Activated T-helper 1 cell treated with anti-CD3 and anti-CD28 coated beads, Interleukin-12 subunit alpha, Interleukin-12 subunit beta, Interleukin-2, Interleukin-4 antibody, amounts not matched to agents 30 ng/mL and 10 ng/mL and 1 ng/mL, durations not matched to agents 14 hours and 24 hours and 36 hours (primary cell): ENCODE measurements around the gene KCNJ1. TPM values are rescaled to one million over a fixed set of nuclear protein-coding genes. Genes with fewer than 3 reads are reported as not detected.

Source experiments
- DNase-seq: peaks from one replicate; pipeline ENCODE4 v3.0.0; 2021; ENCODE audit warnings: low spot score
- H3K27ac Mint-ChIP-seq: one replicate; pipeline ENCODE4 v1.8.0; 2021; ENCODE audit warnings: mild to moderate bottlenecking, mixed read lengths
- H3K27me3 Mint-ChIP-seq: one replicate; pipeline ENCODE4 v1.8.0; 2022; ENCODE audit warnings: mild to moderate bottlenecking, moderate library complexity, mixed read lengths; ENCODE audit not compliant: insufficient read depth
- H3K36me3 Mint-ChIP-seq: one replicate; pipeline ENCODE4 v1.8.0; 2021; ENCODE audit warnings: low read depth, mixed read lengths
- H3K4me1 Mint-ChIP-seq: one replicate; pipeline ENCODE4 v1.8.0; 2021; ENCODE audit warnings: low read depth, mixed read lengths
- H3K4me3 Mint-ChIP-seq: one replicate; pipeline ENCODE4 v1.8.0; 2021; ENCODE audit warnings: mild to moderate bottlenecking, moderate library complexity, mixed read lengths
- H3K9me3 Mint-ChIP-seq: one replicate; pipeline ENCODE4 v1.8.0; 2021; ENCODE audit warnings: mixed read lengths
- intact Hi-C: fragments of 100-400 bp; cut with micrococcal nuclease; formaldehyde crosslinking; loops from one replicate; pipeline ENCODE4 v1.15.1; 2024
- total RNA-seq: library from RNA; stranded (reverse); gene quantifications from 2 replicates; pipeline ENCODE4 v1.2.3, GENCODE V29; 2022

Gene KCNJ1
- total RNA-seq, 1 donor from 2014 or later = not detected

- H3K4me3 Mint-ChIP-seq = no peak overlapping the region
- intact Hi-C loops = no loop called here
- DNase-seq = no peak
- H3K27ac Mint-ChIP-seq = no peak overlapping the region
- H3K36me3 Mint-ChIP-seq = no peaks in the 10 kb centered on the region
- H3K27me3 Mint-ChIP-seq = peaks cover 55% of the 10 kb centered on the region
- H3K4me1 Mint-ChIP-seq = peaks cover 6% of the 10 kb centered on the region
- no peaks in the 10 kb centered on the region for H3K9me3 Mint-ChIP-seq
These were observed 28.4 kb upstream of the KCNJ1 start for GRCh38 chr11:128895526-128895925.

- no peaks in the 10 kb centered on the region for H3K9me3 Mint-ChIP-seq
- DNase-seq = no peak
- no peak overlapping the region for H3K4me3 Mint-ChIP-seq
- peaks cover 6% of the 10 kb centered on the region for H3K4me1 Mint-ChIP-seq
- no peaks in the 10 kb centered on the region for H3K36me3 Mint-ChIP-seq
- H3K27me3 Mint-ChIP-seq = peaks cover 55% of the 10 kb centered on the region
- H3K27ac Mint-ChIP-seq = no peak overlapping the region
- intact Hi-C loops = no loop called here
These were observed 27.6 kb upstream of the KCNJ1 start for GRCh38 chr11:128894685-128895084.

GRCh38 chr11:128894286-128894681 lies 27.2 kb upstream of the KCNJ1 start:
- Mint-ChIP-seq H3K27me3 (peaks cover 59% of the 10 kb centered on the region), H3K9me3 (no peaks in the 10 kb centered on the region), H3K27ac (no peak overlapping the region), H3K36me3 (no peaks in the 10 kb centered on the region), H3K4me1 (peaks cover 6% of the 10 kb centered on the region), H3K4me3 (no peak overlapping the region)
- DNase-seq = no peak
- intact Hi-C loops = no loop called here

DNA sequence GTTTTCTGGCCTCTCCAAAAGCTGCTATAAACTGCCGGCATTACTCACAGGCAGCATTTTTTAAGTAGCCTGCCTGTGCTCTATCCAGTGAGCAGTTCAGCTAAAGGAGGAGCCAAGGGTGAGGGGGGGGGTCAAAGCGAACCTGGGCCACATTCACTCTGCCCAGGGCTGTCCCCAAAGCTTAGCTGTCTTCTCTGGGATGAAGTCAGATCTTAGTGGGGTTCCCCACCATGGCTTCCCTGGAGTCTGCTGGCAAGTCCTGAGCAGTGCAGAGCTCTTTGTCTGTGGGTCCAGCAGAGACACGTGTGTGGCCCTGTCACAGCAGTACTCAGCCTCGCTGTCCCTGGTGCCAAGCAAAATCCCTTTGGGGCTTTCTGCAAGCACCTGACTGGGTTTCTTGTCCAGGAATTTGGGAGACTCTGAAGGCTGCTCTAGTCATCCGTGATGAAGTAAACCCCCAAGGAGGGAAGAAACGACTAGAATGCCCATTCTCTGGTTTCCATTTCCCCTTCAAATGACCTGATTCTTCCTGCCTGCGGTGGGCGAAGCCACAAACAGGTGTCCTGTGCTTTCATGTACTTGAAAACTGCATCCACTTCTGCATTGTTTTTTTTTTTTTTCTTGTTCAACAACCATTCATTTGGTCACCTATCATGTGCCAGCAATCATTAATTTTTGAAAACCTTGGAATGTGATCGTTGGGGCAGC lies 26.6 kb upstream of the KCNJ1 start:
- no peaks in the 10 kb centered on the region for H3K36me3 Mint-ChIP-seq

DNA sequence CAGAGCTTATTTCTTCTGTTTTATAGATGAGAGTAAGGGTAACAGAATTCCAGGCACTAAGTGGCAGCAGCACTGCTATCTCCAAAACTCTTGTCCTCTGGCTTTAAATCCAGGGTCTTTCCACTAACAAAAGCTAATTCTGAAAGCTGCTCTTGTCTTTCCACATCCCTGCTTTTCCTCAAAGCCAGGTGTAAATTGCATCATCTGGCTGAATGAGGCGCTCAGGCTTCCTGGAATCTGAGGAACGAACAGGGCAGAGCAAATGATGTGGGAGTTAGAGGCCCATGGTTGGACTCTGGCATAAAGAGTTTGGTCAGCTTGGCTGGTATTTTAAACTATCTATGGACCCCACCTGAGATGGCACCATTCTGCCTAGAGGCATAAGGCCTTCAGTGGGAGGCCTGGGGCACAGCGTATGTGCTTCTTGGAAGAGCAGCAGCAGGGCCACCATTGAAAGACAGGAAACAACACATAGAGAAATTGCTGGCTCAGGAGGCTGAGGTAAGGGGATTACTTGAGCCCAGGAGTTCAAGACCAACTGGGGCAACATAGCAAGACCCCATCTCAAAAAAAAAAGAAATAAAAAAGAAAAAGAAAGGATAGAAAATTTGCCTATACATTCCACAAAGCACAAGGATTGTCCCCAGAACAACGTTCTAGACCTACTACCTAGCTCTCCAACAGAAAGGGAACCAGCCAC lies 25.9 kb upstream of the KCNJ1 start:
- no peak for DNase-seq
- H3K36me3 Mint-ChIP-seq = no peaks in the 10 kb centered on the region
- H3K27me3 Mint-ChIP-seq = peaks cover 60% of the 10 kb centered on the region
- no peak overlapping the region for H3K4me3 Mint-ChIP-seq
- intact Hi-C loops = no loop called here
- no peak overlapping the region for H3K27ac Mint-ChIP-seq
- peaks cover 6% of the 10 kb centered on the region for H3K4me1 Mint-ChIP-seq
- no peaks in the 10 kb centered on the region for H3K9me3 Mint-ChIP-seq

More for the DNA sequence above, 26.6 kb upstream of the KCNJ1 start:
- DNase-seq = no peak
- intact Hi-C loops = no loop called here
- no peaks in the 10 kb centered on the region for H3K9me3 Mint-ChIP-seq
- peaks cover 6% of the 10 kb centered on the region for H3K4me1 Mint-ChIP-seq
- no peak overlapping the region for H3K4me3 Mint-ChIP-seq
- H3K27me3 Mint-ChIP-seq = peaks cover 58% of the 10 kb centered on the region
- no peak overlapping the region for H3K27ac Mint-ChIP-seq

DNA sequence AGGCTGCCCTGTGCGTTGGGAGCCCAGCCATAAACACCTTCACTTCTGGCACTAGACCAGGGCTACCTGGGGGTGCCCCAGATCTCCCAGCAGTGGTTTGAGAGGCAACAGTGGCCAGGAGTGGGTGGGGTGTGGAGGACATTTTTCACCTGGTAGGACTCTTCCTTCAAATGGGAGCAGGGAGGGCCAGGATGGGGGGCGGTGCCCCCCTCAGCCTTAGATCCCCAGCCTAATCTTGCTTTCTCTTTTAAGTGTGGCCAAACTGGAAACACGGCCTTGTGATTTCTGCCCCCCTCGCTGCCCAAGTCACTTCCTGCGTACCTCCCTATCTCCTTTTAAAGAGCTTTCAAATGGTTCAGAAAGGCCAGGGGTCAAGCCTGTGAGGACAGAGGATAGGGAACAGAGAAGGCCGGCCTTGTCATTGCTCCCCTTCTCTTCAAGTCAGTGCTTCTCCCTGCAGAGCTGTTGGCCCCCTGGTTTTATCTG lies 24.9 kb upstream of the KCNJ1 start:
- Mint-ChIP-seq H3K27ac (no peak overlapping the region), H3K27me3 (peaks cover 59% of the 10 kb centered on the region), H3K4me3 (peak overlapping the region; percentile 22), H3K4me1 (peaks cover 6% of the 10 kb centered on the region), H3K36me3 (no peaks in the 10 kb centered on the region), H3K9me3 (no peaks in the 10 kb centered on the region)
- intact Hi-C loops = no loop called here
- DNase-seq = no peak

GRCh38 chr11:128890543-128891368 lies 23.7 kb upstream of the KCNJ1 start, which contains the start of gene KCNJ5:
Gene KCNJ5 (plus strand): TSS chr11:128891356. CDS start chr11:128911274, 19,918 bp downstream.
- intact Hi-C loops = no loop called here
- no peaks in the 10 kb centered on the region for H3K36me3 Mint-ChIP-seq
- H3K27ac Mint-ChIP-seq = no peak within 1 kb of the TSS
- H3K4me3 Mint-ChIP-seq = peak within 1 kb of the TSS; percentile 73
- peaks cover 6% of the 10 kb centered on the region for H3K4me1 Mint-ChIP-seq
- DNase-seq = no peak
- H3K9me3 Mint-ChIP-seq = no peaks in the 10 kb centered on the region
- peaks cover 55% of the 10 kb centered on the region for H3K27me3 Mint-ChIP-seq

- no peak overlapping the region for H3K27ac Mint-ChIP-seq
- no peaks in the 10 kb centered on the region for H3K36me3 Mint-ChIP-seq
- H3K4me1 Mint-ChIP-seq = peaks cover 6% of the 10 kb centered on the region
- no peak overlapping the region for H3K4me3 Mint-ChIP-seq
- DNase-seq = no peak
- H3K9me3 Mint-ChIP-seq = no peaks in the 10 kb centered on the region
- intact Hi-C loops = no loop called here
- H3K27me3 Mint-ChIP-seq = peaks cover 55% of the 10 kb centered on the region
These were observed 23.1 kb upstream of the KCNJ1 start for GRCh38 chr11:128890216-128890542.

- H3K9me3 Mint-ChIP-seq = no peaks in the 10 kb centered on the region
- H3K27me3 Mint-ChIP-seq = peaks cover 56% of the 10 kb centered on the region
- no peak for DNase-seq
- intact Hi-C loops = no loop called here
- H3K4me3 Mint-ChIP-seq = no peak overlapping the region
- H3K36me3 Mint-ChIP-seq = no peaks in the 10 kb centered on the region
- no peak overlapping the region for H3K27ac Mint-ChIP-seq
- H3K4me1 Mint-ChIP-seq = peaks cover 6% of the 10 kb centered on the region
These were observed 22.6 kb upstream of the KCNJ1 start for GRCh38 chr11:128889657-128890213.

DNA sequence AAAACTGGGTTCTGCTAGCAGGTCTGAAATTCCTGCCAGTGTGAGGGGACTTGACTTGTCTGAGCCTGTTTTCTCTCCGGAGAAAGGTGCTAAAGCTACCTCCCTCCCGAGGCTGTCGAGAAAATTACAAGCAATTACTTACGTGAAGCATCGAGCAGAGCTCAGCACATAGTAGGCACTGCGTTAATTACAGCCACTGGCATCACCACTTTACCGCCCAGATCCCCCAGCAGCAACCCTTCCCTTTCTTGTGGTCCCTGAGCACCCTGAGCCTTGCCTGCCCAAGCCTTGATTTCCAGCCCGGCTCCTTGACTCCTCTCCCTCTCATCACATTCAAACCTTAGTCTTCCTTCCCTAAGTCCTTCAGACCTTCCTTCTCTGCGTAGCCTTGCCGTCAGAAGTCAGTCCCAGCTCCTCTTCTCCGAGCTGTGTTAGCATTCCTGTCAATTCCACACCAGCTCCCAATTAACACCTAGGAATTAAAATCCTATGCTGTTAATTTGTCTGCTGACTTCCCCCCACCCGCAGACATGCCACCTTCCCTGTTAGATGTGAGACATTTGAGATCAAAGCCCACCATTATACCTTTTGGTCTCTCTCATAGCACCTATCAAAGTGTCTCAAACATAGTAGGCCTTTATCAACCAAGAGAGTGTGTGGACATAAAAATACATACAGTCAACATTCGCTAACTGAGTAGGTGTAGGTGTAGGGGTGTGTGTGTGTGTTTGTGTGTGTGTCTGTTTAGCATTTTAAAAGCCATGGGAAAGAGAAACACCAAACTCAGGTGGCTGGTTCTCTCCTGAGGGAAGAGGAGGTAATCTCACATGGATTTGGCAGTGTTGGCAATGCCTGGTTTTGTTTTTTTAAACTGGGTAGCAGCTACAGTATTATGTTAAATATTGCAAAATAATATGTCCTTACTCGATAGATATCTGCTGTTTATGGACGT lies 21.2 kb upstream of the KCNJ1 start:
- no peak overlapping the region for H3K27ac Mint-ChIP-seq
- no peaks in the 10 kb centered on the region for H3K4me1 Mint-ChIP-seq
- H3K36me3 Mint-ChIP-seq = no peaks in the 10 kb centered on the region
- H3K27me3 Mint-ChIP-seq = peaks cover 61% of the 10 kb centered on the region
- intact Hi-C loops = no loop called here
- no peak overlapping the region for H3K4me3 Mint-ChIP-seq
- no peaks in the 10 kb centered on the region for H3K9me3 Mint-ChIP-seq
- DNase-seq = no peak

- Mint-ChIP-seq H3K4me1 (no peaks in the 10 kb centered on the region), H3K27ac (no peak overlapping the region), H3K27me3 (peaks cover 54% of the 10 kb centered on the region), H3K9me3 (no peaks in the 10 kb centered on the region), H3K4me3 (no peak overlapping the region), H3K36me3 (no peaks in the 10 kb centered on the region)
- intact Hi-C loops = no loop called here
- no peak for DNase-seq
These were observed 19.5 kb upstream of the KCNJ1 start for GRCh38 chr11:128886406-128887124.
